ENCODE measurements around the gene PCNX2.

GRCh38 chr1:232990176-232991128 lies 305.1 kb downstream of the PCNX2 start:
- TF ChIP-seq POLR2A (IDR thresholded peaks at IDR 0.05) = no peak
- no peak for TF ChIP-seq CTCF (IDR thresholded peaks at IDR 0.05)
